Activated CD8-positive, alpha-beta memory T cell treated with anti-CD3 and anti-CD28 coated beads for 4 hours (primary cell): Measurements from ENCODE around the gene NKPD1.

ENCODE experiments used
- DNase-seq, 2 donors: peaks; one replicate each; pipeline ENCODE4 v3.0.0-alpha.2; 2020; ENCODE audit warnings: low read depth in 2 of 2

NKPD1 gene

GRCh38 chr19:45156011-45156630, 4.7 kb downstream of the NKPD1 start:
- DNase-seq, result no peak

DNA sequence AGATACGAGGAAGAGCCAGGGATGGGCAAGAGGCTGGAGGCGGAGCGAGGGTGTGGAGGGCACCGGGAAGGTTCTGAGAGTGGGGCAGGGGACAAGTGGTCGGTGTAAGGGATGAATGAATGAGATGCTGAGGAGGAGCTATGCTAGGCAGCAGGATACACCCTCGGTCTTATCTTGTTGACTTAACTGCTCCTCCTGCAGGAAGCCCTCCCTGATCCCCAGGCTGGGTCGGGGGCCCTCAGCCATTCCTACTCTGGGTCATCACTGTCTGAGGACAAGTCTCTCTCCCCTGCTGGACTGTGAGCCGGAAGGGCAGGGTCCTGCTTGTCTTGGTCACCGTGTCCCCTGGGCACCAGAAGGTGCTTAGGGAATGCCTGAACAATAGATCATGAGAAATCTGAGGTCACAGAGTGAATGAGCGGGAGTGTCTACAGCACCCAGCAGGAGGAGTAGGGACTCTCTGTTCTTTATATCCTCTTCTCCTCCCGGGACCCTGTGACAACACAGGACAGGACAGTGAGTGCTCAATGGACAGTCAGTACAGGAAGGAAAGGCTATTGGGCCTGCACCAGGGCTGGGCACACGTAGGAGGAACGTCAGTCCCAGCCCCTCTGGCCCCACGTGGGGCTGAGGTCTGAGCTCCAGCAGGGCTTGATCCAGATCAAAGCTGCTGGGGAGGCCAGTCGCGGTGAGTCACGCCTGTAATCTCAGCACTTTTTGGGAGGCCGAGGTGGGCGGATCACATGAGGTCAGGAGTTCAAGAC, 6.5 kb downstream of the NKPD1 start:
- DNase-seq, result no peak

- peak in 1 of 2 donors; percentile 7 for DNase-seq
Measured at GRCh38 chr19:45153339-45154063, 7.3 kb downstream of the NKPD1 start.

DNA sequence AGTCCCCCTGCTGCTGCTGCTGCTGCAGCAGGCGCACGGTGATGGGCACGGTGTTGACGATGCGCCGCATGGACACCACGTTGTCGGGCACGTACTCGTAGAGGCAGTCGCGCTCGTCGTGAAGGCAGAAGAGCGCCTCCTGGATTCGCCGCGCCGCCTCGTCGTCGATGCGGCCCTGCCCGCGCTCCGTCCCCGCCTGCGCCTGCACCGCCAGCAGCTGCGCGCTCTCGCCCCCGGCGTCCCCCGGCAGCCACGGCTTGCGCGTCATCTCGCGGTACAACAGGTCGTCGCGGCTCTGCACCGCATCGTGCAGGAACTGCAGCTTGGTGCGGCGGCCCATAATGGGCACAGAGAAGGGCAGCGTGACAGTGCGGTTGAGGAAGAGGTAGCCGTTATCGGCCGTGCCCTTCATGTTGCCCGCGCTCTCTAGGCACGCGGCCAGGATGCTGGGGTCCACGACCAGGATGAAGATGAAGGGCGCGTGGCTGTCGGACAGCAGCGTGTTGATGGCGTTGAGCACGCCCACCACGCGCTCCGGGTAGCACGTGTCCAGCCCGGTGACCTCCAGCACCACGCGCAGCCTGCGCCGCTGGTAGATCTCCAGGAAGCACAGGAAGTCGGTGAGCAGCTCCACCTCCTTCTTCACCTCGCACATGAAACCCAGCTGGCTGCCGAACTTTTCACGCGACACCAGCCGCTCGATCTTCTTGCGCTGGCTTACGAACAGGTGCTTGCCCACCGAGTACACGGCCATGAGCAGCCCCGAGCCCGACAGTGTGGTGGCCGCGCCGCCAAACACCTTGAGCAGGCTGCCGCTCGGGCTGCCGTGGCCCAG, 8.1 kb downstream of the NKPD1 start:
- DNase-seq, result peak in 1 of 2 donors; percentile 23

GRCh38 chr19:45151821-45152503, 8.8 kb downstream of the NKPD1 start:
- DNase-seq, result no peak

DNA sequence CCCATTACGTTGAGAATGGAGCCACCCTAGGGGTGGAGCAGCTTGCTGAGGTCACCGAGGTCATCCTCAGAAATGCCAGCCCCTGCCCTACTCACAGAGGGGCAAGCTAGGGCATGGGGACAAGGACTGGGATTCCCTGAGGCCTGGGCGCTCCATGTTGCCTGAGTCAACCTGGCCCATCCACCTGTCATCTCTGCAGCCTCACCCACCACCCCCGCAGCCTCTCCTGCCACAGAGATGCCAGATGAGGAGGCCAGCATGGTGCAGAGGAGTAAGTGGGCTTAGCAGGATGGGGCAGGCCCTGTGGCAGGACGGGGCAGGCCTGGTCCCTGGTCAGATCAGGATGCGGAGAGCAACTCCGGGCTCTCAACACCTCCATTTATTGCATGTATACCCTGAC, 9.5 kb downstream of the NKPD1 start:
- no peak for DNase-seq

DNA sequence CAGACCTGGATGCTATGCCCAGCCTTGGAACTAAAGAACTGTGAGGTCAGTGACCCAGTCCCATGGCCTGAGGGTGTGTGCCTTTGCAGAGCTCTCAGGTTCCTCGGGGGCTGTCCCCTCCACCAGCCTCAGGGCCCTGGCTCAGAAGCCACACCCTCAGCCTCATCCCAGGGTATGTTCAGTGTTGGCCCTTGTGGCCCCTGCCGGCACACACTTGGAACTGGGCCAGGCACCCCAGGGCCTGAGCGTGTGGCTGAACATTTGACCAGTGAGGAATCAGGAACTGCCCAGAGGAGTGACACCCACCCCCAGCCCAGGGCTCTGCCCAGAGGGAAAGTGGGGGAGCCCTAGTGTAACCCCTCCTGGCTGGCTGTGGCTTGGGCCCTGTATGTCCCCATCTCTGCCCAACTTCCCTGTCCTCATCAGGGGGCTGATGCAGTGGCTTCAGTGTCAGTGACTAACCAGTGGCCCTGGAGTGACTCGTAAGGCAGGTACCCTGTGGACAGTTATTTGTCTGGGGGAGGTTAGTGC, 10.0 kb downstream of the NKPD1 start:
- no peak for DNase-seq

DNA sequence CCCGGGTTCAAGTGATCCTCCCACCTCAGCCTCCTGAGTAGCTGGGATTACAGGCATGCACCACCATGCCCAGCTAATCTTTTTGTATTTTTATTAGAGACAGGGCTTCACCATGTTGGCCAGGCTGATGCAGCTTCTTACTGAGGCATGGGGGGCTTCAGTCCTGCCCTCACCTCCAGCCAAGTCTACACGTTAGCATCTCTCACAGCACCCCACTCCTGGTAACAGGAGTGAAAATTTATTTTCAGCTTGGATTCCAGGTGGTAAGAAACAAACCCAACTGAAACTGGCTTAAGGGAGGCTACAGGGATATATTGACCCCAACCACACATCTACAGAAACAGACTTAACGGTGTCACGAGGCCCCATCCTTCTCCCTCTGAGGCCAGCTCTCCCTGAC, 10.6 kb downstream of the NKPD1 start:
- DNase-seq, result no peak

DNA sequence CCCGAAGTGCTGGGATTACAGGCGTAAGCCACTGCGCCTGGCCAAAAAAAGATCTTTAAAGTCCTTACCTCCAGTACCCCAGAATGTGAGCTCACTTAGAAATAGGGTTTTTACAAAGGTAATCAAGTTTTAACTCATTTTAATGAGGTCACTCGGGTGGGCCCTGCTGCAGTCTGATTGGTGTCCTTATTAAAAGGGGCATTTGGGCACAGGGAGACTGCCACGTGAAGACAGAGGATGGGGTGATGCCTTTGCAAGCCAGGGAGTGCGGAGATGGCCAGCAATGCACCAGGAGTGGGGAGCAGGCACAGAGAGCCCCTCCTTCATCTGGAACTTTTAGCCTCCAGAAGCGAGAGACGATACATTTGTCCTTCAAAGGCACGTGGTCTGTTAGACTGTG, 11.7 kb downstream of the NKPD1 start:
- no peak for DNase-seq

DNA sequence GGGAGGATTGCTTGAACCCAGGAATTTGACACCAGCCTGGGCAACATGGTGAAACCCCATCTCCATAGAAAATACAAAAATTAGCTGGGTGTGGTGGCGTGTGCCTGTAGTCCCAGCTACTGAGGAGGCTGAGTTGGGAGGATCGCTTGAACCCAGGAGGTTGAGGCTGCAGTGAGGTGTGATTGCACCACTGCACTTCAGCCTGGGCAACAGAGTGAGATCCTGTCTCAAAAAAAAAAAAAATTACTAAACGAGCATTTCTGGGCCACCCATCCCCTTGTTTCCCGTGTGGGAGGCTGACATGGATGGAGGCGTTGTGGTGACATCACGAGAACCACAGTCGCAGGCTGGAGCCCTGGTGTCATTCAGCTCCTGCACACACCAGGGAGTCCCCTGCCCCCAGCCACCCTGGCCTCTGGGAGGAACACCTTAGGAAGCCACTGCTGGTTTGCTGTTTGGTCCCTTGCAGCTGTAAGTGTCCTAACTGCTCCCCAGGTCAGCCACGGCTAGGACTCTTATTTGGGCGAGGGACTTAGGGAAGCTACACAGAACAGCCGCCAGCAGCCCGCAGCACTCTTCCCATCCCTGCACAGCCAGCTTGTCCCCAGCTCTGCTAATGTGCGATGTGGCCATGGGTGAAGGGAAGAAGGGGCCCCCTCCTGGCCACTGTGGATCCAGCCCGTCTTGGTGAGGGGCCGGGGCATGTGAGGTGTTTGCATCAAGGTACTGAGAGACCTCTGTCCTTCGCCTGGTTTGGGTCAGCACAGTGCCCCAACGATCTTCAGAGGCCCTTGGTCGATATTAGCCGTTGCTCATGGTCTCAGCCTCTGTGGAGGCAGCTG, 12.7 kb downstream of the NKPD1 start:
- DNase-seq, result no peak

DNA sequence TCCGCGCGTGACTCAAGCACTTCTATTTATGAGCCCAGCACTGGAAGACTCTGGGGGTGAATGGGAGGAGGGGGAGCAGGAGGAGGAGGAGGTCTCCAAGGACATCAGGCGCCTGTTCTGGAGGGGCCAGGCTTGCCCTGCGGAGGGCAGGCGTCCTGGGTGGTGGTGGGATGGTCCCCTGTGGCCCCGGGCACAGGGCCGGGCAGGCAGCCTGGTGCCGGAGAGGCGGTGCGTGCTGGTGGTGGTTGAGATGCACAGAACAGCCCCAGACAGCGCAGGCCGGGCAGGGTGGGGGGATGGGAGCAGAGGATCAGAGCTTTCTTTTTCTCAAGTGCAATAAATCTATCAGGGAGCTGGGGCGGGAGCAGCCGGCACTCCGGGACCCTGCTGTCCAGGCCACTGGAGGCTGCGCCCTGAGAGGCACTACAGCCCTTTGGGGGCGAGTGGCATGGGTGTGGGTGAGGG, 14.0 kb downstream of the NKPD1 start:
- DNase-seq, result no peak

GRCh38 chr19:45146251-45146650, 14.5 kb downstream of the NKPD1 start:
- DNase-seq, result no peak

GRCh38 chr19:45145270-45146189, 15.3 kb downstream of the NKPD1 start:
- DNase-seq, result no peak

GRCh38 chr19:45144431-45145269, 16.1 kb downstream of the NKPD1 start:
- DNase-seq, result no peak

GRCh38 chr19:45142726-45143110, 18.1 kb downstream of the NKPD1 start:
- no peak for DNase-seq

GRCh38 chr19:45142016-45142725, 18.6 kb downstream of the NKPD1 start:
- no peak for DNase-seq

DNA sequence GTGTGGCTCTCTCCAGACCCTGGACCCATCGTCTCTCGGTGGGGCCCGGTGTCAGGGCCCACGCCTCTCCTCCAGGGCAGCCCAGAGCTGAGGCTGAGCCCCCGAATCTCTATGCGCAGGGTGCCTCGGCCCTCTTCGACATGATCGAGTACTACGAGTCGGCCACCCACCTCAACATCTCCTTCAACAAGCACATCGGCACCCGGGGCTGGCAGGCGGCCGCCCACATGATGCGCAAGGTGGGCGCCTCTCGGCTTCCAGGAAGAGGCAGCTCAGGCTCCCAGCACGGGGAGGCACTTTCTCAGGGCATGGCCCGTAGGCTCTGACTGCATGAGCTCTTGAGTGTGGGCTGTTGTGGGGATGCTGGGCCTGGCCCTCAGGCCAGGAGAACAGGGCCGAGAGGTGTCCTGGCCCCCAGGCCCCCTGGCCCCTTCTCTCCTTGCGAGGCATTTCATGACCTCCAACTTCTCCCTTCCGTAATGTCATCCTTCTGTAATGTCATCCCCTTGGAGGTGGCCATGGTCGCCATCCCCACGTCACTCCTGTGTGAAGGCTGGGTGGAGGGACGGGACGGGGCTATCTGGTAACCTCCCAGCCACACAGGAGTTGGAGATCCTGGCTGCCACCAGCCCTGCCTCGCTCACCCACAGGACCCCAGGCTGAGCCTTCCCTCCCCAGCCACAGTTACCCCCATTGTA, 19.4 kb downstream of the NKPD1 start:
- DNase-seq, result no peak
